ENCODE results near the gene ANKDD1A. TPM values are rescaled to one million over a fixed set of nuclear protein-coding genes. Genes with fewer than 3 reads are reported as not detected.
A peak's percentile ranks its signal among the peaks of the same experiment; 100 is the strongest.

The ANKDD1A gene
- total and polyA plus RNA-seq, 3 donors from 2014 or later = 11.1 to 34.9 (median 31.8) TPM

GRCh38 chr15:64915518-64916227 lies 4.0 kb downstream of the ANKDD1A start:
- intact Hi-C loops (cut with DNase I; ENCODE audit: low total_unique reads) = no loop called here
- TF ChIP-seq POLR2A (IDR thresholded peaks at IDR 0.05) (no peak), CTCF (IDR thresholded peaks at IDR 0.05) (no peak)
- Histone ChIP-seq H3K9me3 (no peaks in the 10 kb centered on the region), H3K4me3 (no peak overlapping the region), H3K4me1 (peaks cover 16% of the 10 kb centered on the region), H3K36me3 (ENCODE audit: low read depth, missing control alignments) (no peaks in the 10 kb centered on the region), H3K27me3 (no peaks in the 10 kb centered on the region), H3K27ac (no peak overlapping the region)
- 39 to 47% methylated on average over 12 to 13 of the region's 13 CpGs for WGBS, 2 donors
- DNase-seq = no peak

- no peak overlapping the region for H3K4me3 ChIP-seq
- no peak for TF ChIP-seq CTCF (IDR thresholded peaks at IDR 0.05)
- no peak for TF ChIP-seq POLR2A (IDR thresholded peaks at IDR 0.05)
- DNase-seq = no peak
- H3K36me3 ChIP-seq (ENCODE audit: low read depth, missing control alignments) = no peaks in the 10 kb centered on the region
- no peak overlapping the region for H3K27ac ChIP-seq
- H3K27me3 ChIP-seq = no peaks in the 10 kb centered on the region
- no peaks in the 10 kb centered on the region for H3K9me3 ChIP-seq
- intact Hi-C loops (cut with DNase I; ENCODE audit: low total_unique reads) = no loop called here
- WGBS, 2 donors = 62 to 78% methylated on average over 2 of the region's 2 CpGs
- H3K4me1 ChIP-seq = peaks cover 13% of the 10 kb centered on the region
Observed at GRCh38 chr15:64916365-64916764, 4.7 kb downstream of the ANKDD1A start.

- Histone ChIP-seq H3K4me3 (no peak overlapping the region), H3K9me3 (no peaks in the 10 kb centered on the region), H3K4me1 (peaks cover 16% of the 10 kb centered on the region), H3K27ac (no peak overlapping the region), H3K27me3 (no peaks in the 10 kb centered on the region), H3K36me3 (ENCODE audit: low read depth, missing control alignments) (no peaks in the 10 kb centered on the region)
- intact Hi-C loops (cut with DNase I; ENCODE audit: low total_unique reads) = no loop called here
- 89 to 100% methylated on average over 5 to 9 of the region's 9 CpGs for WGBS, 2 donors
- no peak for TF ChIP-seq POLR2A (IDR thresholded peaks at IDR 0.05)
- no peak for DNase-seq
Observed at GRCh38 chr15:64917211-64917610, 5.5 kb downstream of the ANKDD1A start.

- peaks cover 12% of the 10 kb centered on the region for H3K4me1 ChIP-seq
- no peak for DNase-seq
- no peaks in the 10 kb centered on the region for H3K9me3 ChIP-seq
- intact Hi-C loops (cut with DNase I; ENCODE audit: low total_unique reads) = no loop called here
- no peak for TF ChIP-seq POLR2A (IDR thresholded peaks at IDR 0.05)
- TF ChIP-seq CTCF (IDR thresholded peaks at IDR 0.05) = no peak
- H3K27me3 ChIP-seq = no peaks in the 10 kb centered on the region
- 89 to 93% methylated on average over 4 of the region's 4 CpGs for WGBS, 2 donors
- H3K36me3 ChIP-seq (ENCODE audit: low read depth, missing control alignments) = no peaks in the 10 kb centered on the region
- no peak overlapping the region for H3K27ac ChIP-seq
- H3K4me3 ChIP-seq = no peak overlapping the region
Observed at GRCh38 chr15:64919721-64920120, 8.0 kb downstream of the ANKDD1A start.

- Histone ChIP-seq H3K9me3 (no peaks in the 10 kb centered on the region), H3K27me3 (no peaks in the 10 kb centered on the region), H3K36me3 (ENCODE audit: low read depth, missing control alignments) (no peaks in the 10 kb centered on the region), H3K4me3 (no peak overlapping the region), H3K27ac (peak overlapping the region; percentile 37 to 76), H3K4me1 (peaks cover 5% of the 10 kb centered on the region)
- DNase-seq = no peak
- intact Hi-C loops (cut with DNase I; ENCODE audit: low total_unique reads) = no loop called here
- 59 to 70% methylated on average over 6 of the region's 6 CpGs for WGBS, 2 donors
- TF ChIP-seq CTCF (IDR thresholded peaks at IDR 0.05) (no peak), POLR2A (IDR thresholded peaks at IDR 0.05) (no peak)
Observed at GRCh38 chr15:64921711-64922110, 10.0 kb downstream of the ANKDD1A start.

Data from testis (tissue), 3 donors.